Ishikawa (cell line): Measurements from ENCODE around the gene NOP56.

ENCODE experiments used
- CEBPB ChIP-seq: IDR thresholded peaks from 2 replicates; pipeline ENCODE4 v1.6.1; 2012
- CREB1 ChIP-seq: IDR thresholded peaks from 2 replicates; pipeline ENCODE4 v1.6.1; 2012; ENCODE audit warnings: low read depth
- FOXM1 ChIP-seq: IDR thresholded peaks from 2 replicates; pipeline ENCODE4 v1.6.1; 2012; ENCODE audit warnings: low read depth, borderline replicate concordance
- RAD21 ChIP-seq: IDR thresholded peaks from 2 replicates; pipeline ENCODE4 v1.6.1; 2012; ENCODE audit warnings: low read depth
- REST ChIP-seq: IDR thresholded peaks from 2 replicates; pipeline ENCODE4 v1.6.1; 2012; ENCODE audit warnings: low read depth, mild to moderate bottlenecking
- TAF1 ChIP-seq: IDR thresholded peaks from 2 replicates; pipeline ENCODE4 v1.6.1; 2012; ENCODE audit warnings: low read depth, mild to moderate bottlenecking
- YY1 ChIP-seq: IDR thresholded peaks from 2 replicates; pipeline ENCODE4 v1.6.1; 2012; ENCODE audit warnings: low read depth
- ZBTB7A ChIP-seq: IDR thresholded peaks from 2 replicates; pipeline ENCODE4 v1.6.1; 2012; ENCODE audit warnings: low read depth

DNA sequence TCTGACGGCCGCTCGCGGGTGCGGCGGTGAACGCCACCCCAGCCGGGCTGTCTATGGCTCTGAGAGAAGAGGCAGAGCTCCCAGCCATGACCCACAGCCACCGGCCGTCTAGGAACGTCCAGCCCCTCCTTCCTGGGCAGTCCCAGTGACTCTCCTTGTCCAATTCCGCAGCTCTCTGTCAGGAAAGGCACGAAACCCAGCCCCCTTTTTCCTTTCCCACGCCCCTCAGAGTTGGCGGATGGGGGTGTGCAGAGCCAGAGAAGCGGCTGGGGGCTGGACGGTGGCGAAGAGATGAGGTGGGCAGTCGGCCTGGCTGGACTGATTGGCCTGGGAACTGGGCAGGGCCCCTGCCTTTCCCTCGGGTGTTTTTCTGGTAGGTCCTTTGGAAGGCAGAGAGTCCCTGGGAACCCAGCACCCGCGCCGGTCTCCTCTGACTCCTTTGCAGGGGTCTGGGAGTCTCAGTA lies 41.6 kb downstream of the NOP56 start:
- TF ChIP-seq ZBTB7A (no peak), RAD21 (no peak), CREB1 (no peak), FOXM1 (no peak), YY1 (no peak), REST (no peak), CEBPB (no peak), TAF1 (no peak)
